Upper lobe of left lung (tissue), 4 donors: Measurements from ENCODE around the gene CMTM2.

ENCODE experiments used
- POLR2A ChIP-seq, 4 donors: fragments of 450-650 bp; IDR thresholded peaks; one replicate each; pipeline ENCODE4 v1.5.1; 2016 to 2017; ENCODE audit warnings: antibody characterized with exemption in 4 of 4, mild to moderate bottlenecking in 2 of 4
- TF ChIP-seq, protein P1 (sequence below), 6 experiments: fragments of 450-650 bp in 4 of 6; fragments of 200-600 bp in 2 of 6; sonication (generic) in 2 of 6; IDR thresholded peaks; one replicate each; pipeline ENCODE4 v1.5.1; 2016 to 2019; ENCODE audit warnings: antibody characterized with exemption in 6 of 6

DNA sequence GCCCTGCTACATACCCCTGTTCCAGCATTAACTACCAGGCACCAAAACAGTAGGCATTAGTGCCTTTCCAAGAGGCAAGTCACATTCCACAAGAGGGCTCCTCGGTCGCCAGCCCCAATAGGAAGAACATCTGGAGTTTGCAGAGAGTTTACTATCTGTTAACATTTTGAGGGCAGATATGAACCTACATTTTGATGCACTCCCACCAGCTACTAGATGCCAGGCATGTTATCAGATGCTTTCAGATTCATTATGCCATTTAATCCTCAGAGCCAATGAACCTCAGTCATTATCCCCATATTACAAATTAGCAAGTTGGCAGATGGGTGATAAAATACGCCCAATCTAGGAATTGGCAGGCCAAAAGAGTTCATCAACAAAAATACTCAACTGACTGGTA is 4.2 kb upstream of the CMTM2 start:
- TF ChIP-seq, protein P1, sequence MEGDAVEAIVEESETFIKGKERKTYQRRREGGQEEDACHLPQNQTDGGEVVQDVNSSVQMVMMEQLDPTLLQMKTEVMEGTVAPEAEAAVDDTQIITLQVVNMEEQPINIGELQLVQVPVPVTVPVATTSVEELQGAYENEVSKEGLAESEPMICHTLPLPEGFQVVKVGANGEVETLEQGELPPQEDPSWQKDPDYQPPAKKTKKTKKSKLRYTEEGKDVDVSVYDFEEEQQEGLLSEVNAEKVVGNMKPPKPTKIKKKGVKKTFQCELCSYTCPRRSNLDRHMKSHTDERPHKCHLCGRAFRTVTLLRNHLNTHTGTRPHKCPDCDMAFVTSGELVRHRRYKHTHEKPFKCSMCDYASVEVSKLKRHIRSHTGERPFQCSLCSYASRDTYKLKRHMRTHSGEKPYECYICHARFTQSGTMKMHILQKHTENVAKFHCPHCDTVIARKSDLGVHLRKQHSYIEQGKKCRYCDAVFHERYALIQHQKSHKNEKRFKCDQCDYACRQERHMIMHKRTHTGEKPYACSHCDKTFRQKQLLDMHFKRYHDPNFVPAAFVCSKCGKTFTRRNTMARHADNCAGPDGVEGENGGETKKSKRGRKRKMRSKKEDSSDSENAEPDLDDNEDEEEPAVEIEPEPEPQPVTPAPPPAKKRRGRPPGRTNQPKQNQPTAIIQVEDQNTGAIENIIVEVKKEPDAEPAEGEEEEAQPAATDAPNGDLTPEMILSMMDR (IDR thresholded peaks at IDR 0.05) = no peak
- no peak for TF ChIP-seq POLR2A (IDR thresholded peaks at IDR 0.05)
